SK-N-SH treated with all-trans-retinoic acid at 6 μM for 48 hours (cell line): Measurements from ENCODE around the gene SLC25A30.

Experiments used
- ATAC-seq: fragments of 200-7000 bp; cut with Tn5 transposase; 3 replicates; pipeline ENCODE4 v1.9.1; 2020; ENCODE audit warnings: mild to moderate bottlenecking, moderate library complexity
- ARNTL ChIP-seq: fragments of 450-650 bp; formaldehyde crosslinking; IDR thresholded peaks from 2 replicates; pipeline ENCODE4 v1.5.0; 2020; ENCODE audit warnings: low read depth, mild to moderate bottlenecking, moderate library complexity, borderline replicate concordance
- BACH2 ChIP-seq: fragments of 250-450 bp; sonication (Bioruptor Pico); IDR thresholded peaks from 2 replicates; pipeline ENCODE4 v1.9.0; 2021; ENCODE audit warnings: mild to moderate bottlenecking, borderline replicate concordance
- CREB5 ChIP-seq: fragments of 250-450 bp; sonication (Bioruptor Pico); IDR thresholded peaks from 2 replicates; pipeline ENCODE4 v1.5.1; 2020; ENCODE audit warnings: low read depth, mild to moderate bottlenecking, moderate library complexity
- CSDC2 ChIP-seq: fragments of 250-450 bp; sonication (Bioruptor Pico); IDR thresholded peaks from 2 replicates; pipeline ENCODE4 v1.5.0; 2020; ENCODE audit warnings: mild to moderate bottlenecking, moderate library complexity
- CSRNP3 ChIP-seq: fragments of 250-450 bp; sonication (Bioruptor Pico); IDR thresholded peaks from 2 replicates; pipeline ENCODE4 v1.5.1; 2021; ENCODE audit warnings: mild to moderate bottlenecking, moderate library complexity
- ESRRG ChIP-seq: fragments of 250-450 bp; sonication (Bioruptor Pico); IDR thresholded peaks from 2 replicates; pipeline ENCODE4 v1.6.1; 2021; ENCODE audit warnings: mild to moderate bottlenecking
- ISL1 ChIP-seq: fragments of 250-450 bp; sonication (Bioruptor Pico); IDR thresholded peaks from 2 replicates; pipeline ENCODE4 v2.1.2; 2022; ENCODE audit warnings: mild to moderate bottlenecking, moderate library complexity
- PATZ1 ChIP-seq: fragments of 250-450 bp; sonication (Bioruptor Pico); IDR thresholded peaks from 2 replicates; pipeline ENCODE4 v1.8.0; 2020; ENCODE audit warnings: mild to moderate bottlenecking, moderate library complexity, borderline replicate concordance
- POU6F1 ChIP-seq: fragments of 250-450 bp; sonication (Bioruptor Pico); IDR thresholded peaks from 2 replicates; pipeline ENCODE4 v1.8.0; 2021; ENCODE audit warnings: low read depth, mild to moderate bottlenecking, moderate library complexity, borderline replicate concordance
- PPARA ChIP-seq: fragments of 250-450 bp; sonication (Bioruptor Pico); IDR thresholded peaks from 2 replicates; pipeline ENCODE4 v1.5.0; 2020; ENCODE audit warnings: mild to moderate bottlenecking, borderline replicate concordance
- RARB ChIP-seq: fragments of 250-450 bp; sonication (Bioruptor Pico); IDR thresholded peaks from 2 replicates; pipeline ENCODE4 v1.8.0; 2021; ENCODE audit warnings: mild to moderate bottlenecking, moderate library complexity
- SNAI2 ChIP-seq: fragments of 250-450 bp; sonication (Bioruptor Pico); IDR thresholded peaks from 2 replicates; pipeline ENCODE4 v1.5.0; 2020; ENCODE audit warnings: mild to moderate bottlenecking, moderate library complexity
- TCF4 ChIP-seq: fragments of 250-450 bp; sonication (Bioruptor Pico); IDR thresholded peaks from 2 replicates; pipeline ENCODE4 v1.8.0; 2021; ENCODE audit warnings: mild to moderate bottlenecking, moderate library complexity, borderline replicate concordance
- TSHZ2 ChIP-seq: fragments of 250-450 bp; sonication (Bioruptor Pico); IDR thresholded peaks from 2 replicates; pipeline ENCODE4 v1.5.0; 2020; ENCODE audit warnings: mild to moderate bottlenecking, moderate library complexity
- ZC3H10 ChIP-seq: fragments of 250-450 bp; sonication (Bioruptor Pico); IDR thresholded peaks from 2 replicates; pipeline ENCODE4 v1.5.1; 2021; ENCODE audit warnings: mild to moderate bottlenecking, moderate library complexity
- ZFP3 ChIP-seq: fragments of 250-450 bp; sonication (Bioruptor Pico); IDR thresholded peaks from 2 replicates; pipeline ENCODE4 v1.5.0; 2020; ENCODE audit warnings: mild to moderate bottlenecking, moderate library complexity
- ZFP30 ChIP-seq: fragments of 450-650 bp; formaldehyde crosslinking; IDR thresholded peaks from 2 replicates; pipeline ENCODE4 v1.5.0; 2022; ENCODE audit warnings: mild to moderate bottlenecking, moderate library complexity
- ZNF565 ChIP-seq: fragments of 450-650 bp; formaldehyde crosslinking; conservative IDR thresholded peaks from 2 replicates; pipeline ENCODE4 v1.5.0; 2020; ENCODE audit warnings: low read depth, mild to moderate bottlenecking, moderate library complexity
- ZNF70 ChIP-seq: fragments of 450-650 bp; formaldehyde crosslinking; IDR thresholded peaks from 2 replicates; pipeline ENCODE4 v1.5.0; 2020; ENCODE audit warnings: mild to moderate bottlenecking, moderate library complexity
- ZNF8 ChIP-seq: fragments of 450-650 bp; formaldehyde crosslinking; IDR thresholded peaks from 2 replicates; pipeline ENCODE4 v1.5.0; 2020; ENCODE audit warnings: mild to moderate bottlenecking, moderate library complexity

The SLC25A30 gene

GRCh38 chr13:45398877-45399276 is 19.3 kb downstream of the SLC25A30 start (continued):
- no peak for TF ChIP-seq TSHZ2 (CRISPR knock-in tag)
- no peak for TF ChIP-seq ZFP3
- no peak for TF ChIP-seq PPARA
- TF ChIP-seq CREB5 (CRISPR knock-in tag): no peak
- no peak for TF ChIP-seq BACH2 (CRISPR knock-in tag)
- no peak for TF ChIP-seq ZNF8 (CRISPR knock-in tag)
- no peak for TF ChIP-seq ARNTL (CRISPR knock-in tag)
- TF ChIP-seq, all 23 proteins: peak for 0

- no peak for TF ChIP-seq ZNF70 (CRISPR knock-in tag)
- TF ChIP-seq BACH2 (CRISPR knock-in tag): no peak
- TF ChIP-seq ZNF8 (CRISPR knock-in tag): no peak
- no peak for TF ChIP-seq RARB (CRISPR knock-in tag)
- TF ChIP-seq SNAI2 (CRISPR knock-in tag): no peak
- TF ChIP-seq TCF4 (CRISPR knock-in tag): no peak
- TF ChIP-seq CREB5 (CRISPR knock-in tag): no peak
- TF ChIP-seq ARNTL (CRISPR knock-in tag): no peak
- ATAC-seq: no peak
Measured at GRCh38 chr13:45396533-45397095, 21.6 kb downstream of the SLC25A30 start.

GRCh38 chr13:45393941-45394570 is 24.1 kb downstream of the SLC25A30 start:
- TF ChIP-seq BACH2 (CRISPR knock-in tag) (no peak), ARNTL (CRISPR knock-in tag) (no peak), SNAI2 (CRISPR knock-in tag) (no peak), ESRRG (no peak), PATZ1 (CRISPR knock-in tag) (no peak), ZNF565 (CRISPR knock-in tag) (no peak), ZNF8 (CRISPR knock-in tag) (no peak), ZFP30 (CRISPR knock-in tag) (no peak), PPARA (no peak), CREB5 (CRISPR knock-in tag) (no peak), RARB (CRISPR knock-in tag) (no peak), ZFP3 (no peak), CSRNP3 (CRISPR knock-in tag) (no peak), ZNF70 (CRISPR knock-in tag) (no peak), ZC3H10 (no peak), TSHZ2 (CRISPR knock-in tag) (no peak), ISL1 (CRISPR knock-in tag) (no peak), CSDC2 (no peak), POU6F1 (CRISPR knock-in tag) (no peak)
- ATAC-seq: peak; percentile 92
